Raji (cell line): ENCODE data around the gene SORCS2.

Experiments
- POLR2A ChIP-seq: IDR thresholded peaks from 2 replicates; pipeline ENCODE4 v1.6.1; 2011; ENCODE audit warnings: low read depth, low read length, control low read depth; ENCODE audit not compliant: insufficient read depth

The SORCS2 gene

DNA sequence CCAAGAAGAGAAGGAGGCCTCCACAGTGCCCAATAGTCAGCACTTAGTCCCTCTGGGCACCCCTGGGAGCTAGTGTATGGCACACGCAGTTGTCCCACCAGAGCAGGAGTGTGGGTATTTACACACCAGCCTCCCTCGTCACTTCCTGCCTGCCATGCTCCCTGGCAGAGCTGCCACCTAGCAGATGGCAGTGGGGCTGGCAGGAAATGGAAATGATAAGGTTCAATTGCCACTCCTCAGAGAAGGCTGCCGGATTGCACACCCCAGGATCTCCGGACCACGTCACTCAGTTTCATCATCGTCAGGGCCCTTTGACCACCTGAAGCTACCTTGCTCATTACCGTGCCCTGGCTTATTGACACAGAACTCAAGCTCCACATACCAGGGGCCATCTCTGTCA lies 415.7 kb downstream of the SORCS2 start:
- TF ChIP-seq POLR2A = no peak

- no peak for TF ChIP-seq POLR2A
These were observed 417.0 kb downstream of the SORCS2 start for GRCh38 chr4:7609316-7609715.

DNA sequence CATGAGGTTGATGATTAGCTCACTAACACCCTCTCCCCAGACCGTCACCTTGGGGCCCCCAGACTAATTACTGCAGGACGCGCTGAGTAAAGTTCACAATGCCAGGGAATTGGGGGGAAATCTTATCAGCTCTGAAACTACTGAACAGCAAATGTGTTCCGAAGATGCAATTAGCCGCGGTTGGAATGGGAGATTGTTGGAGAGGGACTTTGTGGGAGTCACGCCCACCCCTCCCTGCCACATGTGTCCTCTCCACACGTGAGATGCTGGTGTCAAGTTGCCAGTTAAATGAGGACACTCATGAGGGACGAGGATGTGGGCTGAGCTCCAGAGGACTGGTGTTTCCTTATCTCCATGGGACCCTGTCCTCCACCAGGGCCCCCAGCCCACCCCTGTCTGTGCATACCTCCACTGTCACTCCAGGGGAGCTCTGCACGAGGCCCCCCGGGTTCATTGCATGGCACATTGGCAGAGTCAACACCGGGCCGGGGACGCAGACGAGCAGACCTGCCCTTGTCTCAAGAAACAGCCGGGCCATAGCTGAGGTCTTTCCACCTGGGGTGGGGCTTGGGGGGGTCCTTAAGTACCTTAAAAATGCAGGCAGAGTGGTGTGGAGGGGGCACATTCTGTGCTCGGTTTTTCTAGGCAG lies 417.8 kb downstream of the SORCS2 start:
- no peak for TF ChIP-seq POLR2A

GRCh38 chr4:7610841-7611240 lies 418.5 kb downstream of the SORCS2 start:
- TF ChIP-seq POLR2A = no peak

- no peak for TF ChIP-seq POLR2A
These were observed 420.1 kb downstream of the SORCS2 start for GRCh38 chr4:7612311-7612897.

DNA sequence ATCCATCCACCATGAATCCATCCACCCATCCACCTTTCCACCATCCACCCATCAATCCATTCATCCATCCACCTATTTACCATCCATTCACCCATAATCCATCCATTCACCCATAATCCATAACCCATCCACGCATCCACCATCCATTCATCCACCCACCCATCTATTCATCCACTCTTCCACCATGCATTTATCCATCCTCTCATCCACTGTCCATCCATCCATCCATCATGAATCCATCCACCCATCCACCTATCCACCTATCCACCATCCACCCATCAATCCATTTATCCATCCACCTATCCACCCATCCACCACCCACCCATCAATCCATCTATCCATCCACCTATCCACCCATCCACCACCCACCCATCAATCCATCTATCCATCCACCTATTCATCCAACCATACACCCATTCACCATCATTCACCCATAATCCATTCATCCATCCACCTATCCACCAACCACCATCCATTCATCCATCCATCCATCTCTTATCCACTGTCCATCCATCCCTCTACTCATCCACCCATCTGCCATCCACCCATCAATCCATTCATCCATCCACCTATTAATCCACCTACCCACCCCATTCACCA lies 422.1 kb downstream of the SORCS2 start:
- no peak for TF ChIP-seq POLR2A

DNA sequence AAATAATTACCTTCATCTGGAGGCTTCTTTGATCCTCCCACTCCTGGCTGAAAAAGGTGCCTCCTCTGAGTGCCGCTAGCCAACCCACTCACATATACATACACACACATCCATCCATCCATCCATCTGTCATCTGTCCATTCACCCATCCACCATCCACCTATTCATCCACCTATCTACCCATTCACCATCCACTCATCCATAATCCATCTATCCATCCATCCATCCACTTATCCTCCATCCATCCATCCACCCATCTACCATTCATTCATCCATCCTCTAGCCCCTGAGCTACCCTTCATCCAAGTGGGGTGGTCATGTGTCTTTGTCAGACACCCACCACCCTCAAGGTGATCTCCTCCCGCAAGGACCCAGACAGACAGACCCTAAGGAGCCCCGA lies 423.9 kb downstream of the SORCS2 start:
- no peak for TF ChIP-seq POLR2A

DNA sequence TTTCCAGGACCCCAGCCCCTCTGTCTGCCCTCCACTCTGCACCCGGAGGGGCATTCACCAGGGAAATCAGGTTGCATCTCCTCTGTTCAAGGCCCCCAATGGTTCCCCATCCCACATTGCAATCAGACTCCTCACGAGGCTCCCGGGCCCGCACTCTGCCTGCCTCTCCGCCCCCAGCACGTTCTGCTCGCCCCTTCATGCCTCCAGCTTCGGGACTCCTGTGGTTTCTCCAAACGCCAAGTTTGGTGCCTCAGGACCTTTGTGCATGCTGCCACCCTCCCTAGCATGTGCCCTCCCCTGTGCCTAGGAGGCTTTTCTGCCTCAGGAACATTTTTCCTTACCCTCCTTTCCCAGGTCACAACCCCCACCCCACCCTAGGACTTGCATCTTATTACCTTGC lies 426.0 kb downstream of the SORCS2 start:
- TF ChIP-seq POLR2A = no peak

DNA sequence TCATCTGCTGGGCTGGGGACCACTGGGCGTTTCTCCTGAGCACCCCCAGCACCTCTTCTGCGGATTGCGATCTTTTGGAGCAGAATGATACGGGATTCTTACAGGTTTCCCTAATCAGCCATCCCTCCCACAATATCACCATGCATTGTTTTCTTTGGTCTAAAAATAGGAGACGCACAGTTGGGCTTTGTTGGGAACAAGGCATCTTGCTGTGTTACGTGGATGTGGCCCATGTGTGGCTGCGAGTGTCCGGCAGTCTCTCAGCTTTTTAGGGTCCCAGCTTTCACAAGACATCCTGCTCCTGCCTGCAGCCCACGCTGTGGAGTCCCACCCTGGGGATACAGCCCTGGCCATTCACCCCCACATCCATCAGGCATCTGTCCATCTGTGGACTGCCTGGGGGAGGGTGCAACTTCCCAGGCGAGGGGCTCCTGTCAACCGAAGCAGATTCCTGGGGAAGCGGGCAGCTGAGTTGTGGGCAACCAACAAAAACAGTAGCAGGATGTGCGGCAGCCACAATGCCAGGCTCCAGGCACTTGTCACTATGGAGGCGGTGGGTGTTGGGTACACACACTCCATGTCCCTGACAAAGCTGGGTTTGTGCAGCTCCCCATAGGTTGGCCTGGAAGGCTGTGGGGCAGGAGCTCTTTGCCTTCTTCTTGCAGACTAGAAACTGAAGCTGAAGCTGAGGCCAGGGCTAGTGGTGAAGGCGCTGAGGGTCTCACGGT lies 427.9 kb downstream of the SORCS2 start:
- no peak for TF ChIP-seq POLR2A

DNA sequence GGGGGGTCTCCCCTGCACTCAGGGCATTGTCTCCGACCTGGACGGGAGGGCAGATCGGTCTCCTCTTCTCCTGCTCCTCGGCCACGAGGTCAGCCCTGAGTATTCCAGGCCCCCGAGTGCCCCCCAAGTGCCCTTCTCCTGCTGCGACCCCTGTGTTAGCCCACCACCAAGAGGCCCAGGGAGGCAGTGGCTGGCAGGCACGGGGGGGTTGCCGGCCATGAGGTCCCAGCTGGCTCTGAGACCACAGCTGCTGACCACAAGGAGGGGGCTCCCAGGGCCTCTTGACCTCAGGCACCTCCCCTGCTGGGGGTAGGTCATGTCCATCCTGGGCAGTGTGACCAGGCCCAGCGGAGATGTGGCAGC lies 428.5 kb downstream of the SORCS2 start:
- no peak for TF ChIP-seq POLR2A

- TF ChIP-seq POLR2A = no peak
These were observed 429.1 kb downstream of the SORCS2 start for GRCh38 chr4:7621252-7622035.

- no peak for TF ChIP-seq POLR2A
These were observed 430.0 kb downstream of the SORCS2 start for GRCh38 chr4:7622371-7622770.

DNA sequence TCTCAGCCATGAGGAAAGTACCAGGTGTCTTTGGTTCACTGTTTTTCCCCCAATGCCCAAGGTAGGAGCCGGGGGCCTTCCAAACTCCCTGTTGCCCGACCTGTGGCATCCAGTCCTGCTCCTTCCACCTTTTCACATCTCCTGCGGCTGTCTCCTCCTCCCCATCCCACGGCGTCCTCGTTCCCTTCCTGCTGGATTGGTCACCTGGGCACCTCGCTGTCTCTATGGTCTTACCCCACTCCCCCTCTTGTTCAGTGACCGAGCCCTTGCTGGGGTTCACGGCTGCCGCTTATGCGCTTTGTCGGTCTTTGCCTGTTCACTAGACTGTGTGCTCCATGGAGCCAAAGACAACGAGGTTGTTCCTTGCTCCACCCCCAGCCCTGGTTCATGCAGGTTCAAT lies 431.1 kb downstream of the SORCS2 start:
- no peak for TF ChIP-seq POLR2A

- TF ChIP-seq POLR2A = no peak
These were observed 432.1 kb downstream of the SORCS2 start for GRCh38 chr4:7624396-7624980.

- no peak for TF ChIP-seq POLR2A
These were observed 432.7 kb downstream of the SORCS2 start for GRCh38 chr4:7625071-7625470.
